HG03135 (cell line): ENCODE results near the gene ARHGAP24.
A peak's percentile ranks its signal among the peaks of the same experiment; 100 is the strongest.
"Not testable (repeated sequence)": the region's sequence is repeated elsewhere in the genome, so short reads cannot be mapped to it uniquely, and the experiment has no call there.

Experiments used
- ATAC-seq: cut with Tn5 transposase; IDR thresholded peaks from one replicate; pipeline ENCODE4 v1.9.1; 2021; ENCODE audit warnings: mild to moderate bottlenecking, moderate library complexity; ENCODE audit not compliant: unreplicated experiment

ARHGAP24 gene

GRCh38 chr4:85993641-85994040 lies 518.7 kb downstream of the ARHGAP24 start:
- ATAC-seq, result no peak

GRCh38 chr4:85994576-85994975 lies 519.6 kb downstream of the ARHGAP24 start:
- no peak for ATAC-seq

GRCh38 chr4:85995361-85995760 lies 520.4 kb downstream of the ARHGAP24 start:
- no peak for ATAC-seq

DNA sequence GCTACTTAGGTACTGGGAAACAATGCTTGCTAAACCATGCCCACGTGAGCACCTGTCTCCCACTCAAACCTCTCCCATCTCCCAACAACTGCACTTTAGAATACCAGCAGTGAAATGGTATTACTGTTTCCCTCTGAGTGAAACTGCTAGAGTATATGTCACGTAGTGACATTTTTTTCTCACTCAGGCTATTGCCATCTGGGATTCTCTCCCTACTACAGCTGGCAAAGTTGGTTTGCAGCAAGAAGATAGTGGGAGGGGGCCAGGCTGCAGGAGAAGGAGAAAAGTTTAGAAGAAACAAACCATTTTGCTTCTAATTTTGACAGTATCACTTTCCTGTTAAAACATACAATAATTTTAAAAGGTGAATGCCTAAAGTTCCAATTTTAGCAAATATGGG lies 526.6 kb downstream of the ARHGAP24 start:
- ATAC-seq, result no peak

DNA sequence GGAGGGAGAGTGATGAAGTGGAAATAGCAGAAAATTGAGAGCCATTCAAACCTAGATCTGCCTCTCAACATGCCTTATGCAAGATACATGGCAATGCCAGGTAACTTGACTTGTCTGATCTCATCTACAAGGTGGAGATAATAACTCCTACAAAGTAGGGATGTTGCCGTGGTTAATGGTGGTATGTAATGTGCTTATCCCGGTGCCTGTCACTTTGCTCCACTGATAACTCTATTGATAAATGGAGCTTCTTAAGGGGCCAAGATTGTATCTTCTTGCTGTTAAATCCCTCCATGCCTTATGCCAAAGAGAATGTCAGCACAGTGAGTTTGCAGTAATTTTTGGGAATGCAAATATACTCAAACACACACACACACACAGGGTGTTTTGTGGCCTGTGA lies 529.1 kb downstream of the ARHGAP24 start:
- no peak for ATAC-seq

- ATAC-seq, result no peak
Measured at GRCh38 chr4:86006057-86006456, 531.1 kb downstream of the ARHGAP24 start.

DNA sequence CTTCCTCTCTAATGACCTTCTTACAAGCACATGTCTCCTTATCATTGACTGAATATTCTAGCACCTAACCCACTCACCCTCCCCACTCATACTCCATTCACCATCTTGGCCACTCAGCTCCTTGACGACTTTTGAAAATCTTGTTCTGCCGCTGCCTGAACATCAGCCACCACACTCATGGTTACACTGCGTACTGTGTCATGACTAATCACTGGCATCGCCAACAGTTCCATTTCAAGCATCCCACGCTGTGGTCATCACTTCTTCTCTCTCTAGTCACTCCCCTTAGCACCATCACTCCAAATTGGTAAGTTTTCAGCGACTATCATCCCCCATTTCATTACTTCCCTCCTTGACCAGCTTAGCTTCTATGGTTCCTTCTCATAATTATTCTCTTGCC lies 532.1 kb downstream of the ARHGAP24 start:
- ATAC-seq, result no peak

GRCh38 chr4:86011117-86011516 lies 536.2 kb downstream of the ARHGAP24 start:
- ATAC-seq, result no peak

- no peak for ATAC-seq
Measured at GRCh38 chr4:86013621-86014020, 538.7 kb downstream of the ARHGAP24 start.

DNA sequence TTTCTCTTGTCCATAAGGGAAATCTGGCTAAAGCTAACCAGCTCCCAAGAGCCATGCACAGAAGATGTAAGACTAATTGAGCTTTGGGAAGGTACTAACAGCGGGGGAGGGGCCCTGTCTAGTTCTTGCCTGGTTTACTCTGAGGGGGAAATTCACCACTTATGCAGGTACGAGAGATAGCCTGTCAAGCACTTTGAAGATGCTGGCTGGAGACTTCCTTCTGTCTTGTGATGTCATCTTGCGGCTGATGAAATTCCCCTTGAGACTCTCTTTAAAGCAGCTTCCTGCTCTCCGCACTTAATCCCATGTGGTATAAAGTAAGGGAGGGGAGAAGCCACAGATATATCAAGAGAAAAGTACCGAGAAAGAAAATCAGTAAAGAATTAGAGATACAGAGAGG lies 539.6 kb downstream of the ARHGAP24 start:
- ATAC-seq, result peak; percentile 84

DNA sequence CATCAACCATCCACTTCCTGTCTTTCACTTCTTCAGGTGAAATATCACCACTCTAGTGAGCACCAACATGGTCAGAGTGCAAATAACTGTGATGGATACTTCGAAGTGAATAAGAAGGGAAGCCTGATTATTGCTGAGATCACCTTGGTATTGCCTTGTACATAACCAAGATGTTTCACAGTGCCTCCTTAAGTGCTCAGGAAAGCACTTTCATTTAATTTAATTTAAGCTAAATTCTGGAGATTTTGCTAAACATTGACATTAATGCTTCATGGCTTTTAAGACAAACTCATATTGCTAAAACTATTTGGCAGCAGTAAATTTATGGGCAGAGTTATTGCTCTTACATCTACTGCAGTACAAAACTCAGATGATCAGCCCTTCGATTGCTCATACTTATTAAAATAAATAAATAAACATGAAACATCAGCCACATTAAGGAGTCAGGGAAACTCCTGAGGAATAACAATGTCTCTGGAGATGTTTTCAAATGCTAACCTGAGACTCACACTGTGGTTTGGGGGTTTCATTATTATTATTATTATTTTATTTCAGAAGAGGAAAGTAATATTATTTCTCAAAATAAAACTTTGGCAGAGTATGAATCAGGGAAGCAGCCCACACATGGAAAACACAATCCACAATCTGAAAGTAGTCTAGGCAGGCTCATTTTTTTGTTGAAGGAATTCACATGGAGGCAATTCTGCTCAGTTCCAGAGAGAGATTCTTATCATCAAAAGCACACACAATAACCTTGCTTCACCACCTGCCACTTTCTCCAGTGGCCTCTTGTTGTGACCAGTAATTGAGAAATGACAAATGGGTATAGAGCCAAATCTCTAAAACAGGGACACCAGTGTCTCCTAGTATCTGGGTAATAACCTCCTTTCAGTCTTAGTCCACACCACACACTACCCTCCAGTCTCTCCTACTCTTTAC lies 540.7 kb downstream of the ARHGAP24 start:
- ATAC-seq, result no peak

GRCh38 chr4:86019362-86019761 lies 544.4 kb downstream of the ARHGAP24 start:
- no peak for ATAC-seq

DNA sequence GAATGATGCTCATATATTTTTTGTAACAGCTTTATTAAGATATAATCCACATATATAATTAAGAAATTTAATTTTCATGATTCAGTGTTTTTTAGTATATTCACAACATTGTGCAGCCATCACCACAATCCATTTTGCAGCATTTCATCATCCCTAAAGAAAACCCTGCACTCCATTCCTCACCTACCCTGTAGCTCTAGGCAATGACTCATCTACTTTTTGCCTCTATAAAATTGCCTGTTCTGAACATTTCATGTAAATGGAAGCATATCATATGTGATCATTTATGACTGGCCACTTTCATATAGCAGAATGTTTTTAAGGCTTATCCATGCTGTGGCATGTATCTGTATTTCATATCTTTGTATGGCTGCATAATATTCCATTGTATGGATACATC lies 545.0 kb downstream of the ARHGAP24 start:
- no peak for ATAC-seq

- not testable (repeated sequence) for ATAC-seq
Measured at GRCh38 chr4:86021671-86022070, 546.7 kb downstream of the ARHGAP24 start.

GRCh38 chr4:86026720-86027119 lies 551.8 kb downstream of the ARHGAP24 start:
- no peak for ATAC-seq

GRCh38 chr4:86031927-86032326 lies 557.0 kb downstream of the ARHGAP24 start:
- ATAC-seq, result no peak

DNA sequence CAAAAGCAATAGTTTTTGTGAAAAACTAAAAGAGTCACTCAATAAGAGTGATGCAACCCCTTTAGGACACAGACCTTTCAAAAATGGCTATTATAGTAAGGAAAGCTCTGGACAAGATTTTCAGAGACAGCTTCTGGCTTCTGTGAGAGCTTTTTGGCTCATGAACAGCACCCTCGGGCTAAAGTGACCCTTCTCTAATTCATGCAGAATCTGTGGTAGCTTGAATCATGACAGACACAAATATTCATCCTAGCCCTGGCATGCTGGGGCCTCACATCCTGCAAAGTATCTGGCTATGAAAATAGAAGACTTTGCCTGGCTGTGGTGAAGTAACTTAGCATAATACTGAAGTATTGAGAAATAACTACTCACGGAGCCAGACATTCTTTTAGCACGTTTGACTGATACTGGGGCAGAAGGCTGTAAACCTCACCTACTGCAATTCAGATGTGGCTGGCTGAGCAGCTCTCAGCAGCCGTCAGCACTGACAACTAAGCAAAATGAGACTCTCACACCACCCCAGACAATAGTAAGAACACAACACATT lies 557.6 kb downstream of the ARHGAP24 start:
- no peak for ATAC-seq

GRCh38 chr4:86033171-86033570 lies 558.2 kb downstream of the ARHGAP24 start:
- ATAC-seq, result no peak

GRCh38 chr4:86034616-86035015 lies 559.7 kb downstream of the ARHGAP24 start:
- no peak for ATAC-seq

DNA sequence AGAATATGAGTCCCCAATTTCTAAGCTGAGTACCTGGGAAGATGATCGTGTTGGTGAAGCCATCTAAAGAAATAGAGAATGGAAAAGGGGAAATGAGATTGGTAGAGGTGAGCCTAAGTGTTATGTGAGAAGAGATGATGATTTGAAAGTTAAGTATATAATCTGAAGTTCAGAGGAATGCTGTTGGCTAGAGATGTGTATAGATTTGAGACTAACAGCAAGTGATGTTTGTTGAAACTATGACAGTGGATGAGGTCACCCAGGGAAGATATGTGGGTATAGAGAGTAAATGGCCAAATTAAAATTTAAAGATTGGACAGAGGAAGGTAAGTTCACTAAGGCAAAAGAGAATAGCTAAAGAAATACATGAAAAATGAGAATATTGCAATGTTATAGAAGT lies 560.7 kb downstream of the ARHGAP24 start:
- ATAC-seq, result no peak

DNA sequence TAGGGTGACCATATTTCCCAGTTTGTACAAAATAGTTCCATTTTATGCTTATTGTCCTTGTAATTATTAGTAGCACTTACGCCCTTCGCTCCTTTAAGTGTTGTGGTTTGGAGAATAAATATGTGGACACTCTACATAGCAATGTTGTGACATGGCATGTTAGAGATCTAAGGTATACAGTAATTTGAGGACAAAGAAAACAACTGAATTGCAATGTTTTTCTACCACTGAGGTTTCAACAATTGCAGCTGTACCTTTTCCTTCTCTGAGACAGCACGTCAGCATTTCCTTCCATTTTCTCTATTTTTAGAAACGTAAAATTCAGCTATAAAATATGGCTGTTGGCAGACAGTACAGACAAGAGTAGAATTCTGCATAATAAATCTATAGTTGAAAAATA lies 561.8 kb downstream of the ARHGAP24 start:
- ATAC-seq, result no peak

- ATAC-seq, result no peak
Measured at GRCh38 chr4:86038037-86038436, 563.1 kb downstream of the ARHGAP24 start.
